ENCODE results near the gene CIRBP. TPM values are rescaled to one million over a fixed set of nuclear protein-coding genes. Genes with fewer than 3 reads are reported as not detected.

CIRBP gene
- total and polyA plus RNA-seq, 2 of the 13 experiments (the other 11 are each of a cell fraction or from before 2014, with no cell fraction given): 133 to 140 TPM

DNA sequence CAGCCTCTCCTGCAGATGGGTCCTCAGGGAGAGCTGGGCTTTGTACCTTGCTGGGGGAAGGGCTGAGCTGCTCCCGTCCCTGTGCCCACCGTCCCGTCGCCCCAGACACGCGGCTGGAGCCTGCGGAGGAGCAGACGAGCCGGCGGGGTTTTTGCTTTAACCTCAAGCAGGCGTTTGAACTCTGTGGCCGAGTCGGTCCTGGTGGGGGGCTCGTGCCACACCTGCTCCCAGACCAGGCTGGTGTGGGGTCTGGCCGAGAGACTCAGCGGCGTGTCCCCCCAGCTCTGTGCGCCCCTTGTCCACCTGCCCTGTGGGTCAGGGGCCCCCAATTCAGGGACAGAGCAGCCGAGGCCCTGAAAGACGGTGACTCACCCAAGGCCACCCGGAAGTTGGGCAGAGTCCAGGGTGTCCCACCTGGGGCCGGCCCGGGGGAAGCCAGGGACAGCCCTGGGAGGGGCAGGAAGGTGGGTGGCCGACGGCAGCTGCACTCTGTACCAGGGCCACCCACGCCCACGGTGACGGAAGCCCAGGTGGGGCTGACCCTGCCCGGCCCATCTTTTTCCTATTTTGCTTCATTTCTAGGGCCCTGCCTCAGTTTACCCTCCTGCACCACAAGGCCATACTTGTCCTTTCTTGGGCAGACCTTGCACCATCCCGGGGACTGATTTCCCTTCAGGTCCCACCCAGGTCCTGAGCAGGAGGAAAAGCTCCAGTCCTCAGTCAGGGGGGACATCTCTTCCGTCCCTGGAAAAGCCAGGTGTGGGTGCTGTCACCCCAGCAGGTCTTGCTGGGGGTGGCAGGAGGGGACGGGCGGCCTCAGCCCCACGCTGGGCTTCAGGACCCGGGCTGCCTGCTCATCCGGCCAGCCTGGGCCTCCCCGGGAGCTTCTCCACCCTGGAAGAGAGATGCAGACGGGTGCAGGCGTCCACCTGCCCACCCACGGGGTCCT is 21.8 kb downstream of the CIRBP start (continued):
- TF ChIP-seq, protein P1, sequence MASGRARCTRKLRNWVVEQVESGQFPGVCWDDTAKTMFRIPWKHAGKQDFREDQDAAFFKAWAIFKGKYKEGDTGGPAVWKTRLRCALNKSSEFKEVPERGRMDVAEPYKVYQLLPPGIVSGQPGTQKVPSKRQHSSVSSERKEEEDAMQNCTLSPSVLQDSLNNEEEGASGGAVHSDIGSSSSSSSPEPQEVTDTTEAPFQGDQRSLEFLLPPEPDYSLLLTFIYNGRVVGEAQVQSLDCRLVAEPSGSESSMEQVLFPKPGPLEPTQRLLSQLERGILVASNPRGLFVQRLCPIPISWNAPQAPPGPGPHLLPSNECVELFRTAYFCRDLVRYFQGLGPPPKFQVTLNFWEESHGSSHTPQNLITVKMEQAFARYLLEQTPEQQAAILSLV (CRISPR knock-in tag; IDR thresholded peaks at IDR 0.05; ENCODE audit: borderline replicate concordance): peak; percentile 96
- TF ChIP-seq MAFG (CRISPR knock-in tag; IDR thresholded peaks at IDR 0.05) (no peak), CBFB (CRISPR knock-in tag; IDR thresholded peaks at IDR 0.05) (peak; percentile 45; the same call in 1 of the 2 replicates), GPN1 (CRISPR knock-in tag; IDR thresholded peaks at IDR 0.05; ENCODE audit: borderline replicate concordance) (no peak), CAMTA2 (CRISPR knock-in tag; IDR thresholded peaks at IDR 0.05; ENCODE audit: borderline replicate concordance) (0 out of 2 replicates have a peak, but pooled peaks have one; percentile 20), MXD4 (CRISPR knock-in tag; IDR thresholded peaks at IDR 0.05) (peak; percentile 36; the same call in 1 of the 2 replicates), ATRX (CRISPR knock-in tag; IDR thresholded peaks at IDR 0.05; ENCODE audit: borderline replicate concordance) (no peak), RAD21 (CRISPR knock-in tag; IDR thresholded peaks at IDR 0.05) (peak; percentile 44), CSRNP1 (CRISPR knock-in tag; IDR thresholded peaks at IDR 0.05) (0 out of 2 replicates have a peak, but pooled peaks have one; percentile 17), ZNF660 (CRISPR knock-in tag; IDR thresholded peaks at IDR 0.05; ENCODE audit: borderline replicate concordance, low read depth) (0 out of 2 replicates have a peak, but pooled peaks have one; percentile 46), ZNF20 (CRISPR knock-in tag; IDR thresholded peaks at IDR 0.05) (no peak)
- TF ChIP-seq, protein P2, sequence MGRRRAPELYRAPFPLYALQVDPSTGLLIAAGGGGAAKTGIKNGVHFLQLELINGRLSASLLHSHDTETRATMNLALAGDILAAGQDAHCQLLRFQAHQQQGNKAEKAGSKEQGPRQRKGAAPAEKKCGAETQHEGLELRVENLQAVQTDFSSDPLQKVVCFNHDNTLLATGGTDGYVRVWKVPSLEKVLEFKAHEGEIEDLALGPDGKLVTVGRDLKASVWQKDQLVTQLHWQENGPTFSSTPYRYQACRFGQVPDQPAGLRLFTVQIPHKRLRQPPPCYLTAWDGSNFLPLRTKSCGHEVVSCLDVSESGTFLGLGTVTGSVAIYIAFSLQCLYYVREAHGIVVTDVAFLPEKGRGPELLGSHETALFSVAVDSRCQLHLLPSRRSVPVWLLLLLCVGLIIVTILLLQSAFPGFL (CRISPR knock-in tag; IDR thresholded peaks at IDR 0.05): no peak
- TF ChIP-seq, protein P3, sequence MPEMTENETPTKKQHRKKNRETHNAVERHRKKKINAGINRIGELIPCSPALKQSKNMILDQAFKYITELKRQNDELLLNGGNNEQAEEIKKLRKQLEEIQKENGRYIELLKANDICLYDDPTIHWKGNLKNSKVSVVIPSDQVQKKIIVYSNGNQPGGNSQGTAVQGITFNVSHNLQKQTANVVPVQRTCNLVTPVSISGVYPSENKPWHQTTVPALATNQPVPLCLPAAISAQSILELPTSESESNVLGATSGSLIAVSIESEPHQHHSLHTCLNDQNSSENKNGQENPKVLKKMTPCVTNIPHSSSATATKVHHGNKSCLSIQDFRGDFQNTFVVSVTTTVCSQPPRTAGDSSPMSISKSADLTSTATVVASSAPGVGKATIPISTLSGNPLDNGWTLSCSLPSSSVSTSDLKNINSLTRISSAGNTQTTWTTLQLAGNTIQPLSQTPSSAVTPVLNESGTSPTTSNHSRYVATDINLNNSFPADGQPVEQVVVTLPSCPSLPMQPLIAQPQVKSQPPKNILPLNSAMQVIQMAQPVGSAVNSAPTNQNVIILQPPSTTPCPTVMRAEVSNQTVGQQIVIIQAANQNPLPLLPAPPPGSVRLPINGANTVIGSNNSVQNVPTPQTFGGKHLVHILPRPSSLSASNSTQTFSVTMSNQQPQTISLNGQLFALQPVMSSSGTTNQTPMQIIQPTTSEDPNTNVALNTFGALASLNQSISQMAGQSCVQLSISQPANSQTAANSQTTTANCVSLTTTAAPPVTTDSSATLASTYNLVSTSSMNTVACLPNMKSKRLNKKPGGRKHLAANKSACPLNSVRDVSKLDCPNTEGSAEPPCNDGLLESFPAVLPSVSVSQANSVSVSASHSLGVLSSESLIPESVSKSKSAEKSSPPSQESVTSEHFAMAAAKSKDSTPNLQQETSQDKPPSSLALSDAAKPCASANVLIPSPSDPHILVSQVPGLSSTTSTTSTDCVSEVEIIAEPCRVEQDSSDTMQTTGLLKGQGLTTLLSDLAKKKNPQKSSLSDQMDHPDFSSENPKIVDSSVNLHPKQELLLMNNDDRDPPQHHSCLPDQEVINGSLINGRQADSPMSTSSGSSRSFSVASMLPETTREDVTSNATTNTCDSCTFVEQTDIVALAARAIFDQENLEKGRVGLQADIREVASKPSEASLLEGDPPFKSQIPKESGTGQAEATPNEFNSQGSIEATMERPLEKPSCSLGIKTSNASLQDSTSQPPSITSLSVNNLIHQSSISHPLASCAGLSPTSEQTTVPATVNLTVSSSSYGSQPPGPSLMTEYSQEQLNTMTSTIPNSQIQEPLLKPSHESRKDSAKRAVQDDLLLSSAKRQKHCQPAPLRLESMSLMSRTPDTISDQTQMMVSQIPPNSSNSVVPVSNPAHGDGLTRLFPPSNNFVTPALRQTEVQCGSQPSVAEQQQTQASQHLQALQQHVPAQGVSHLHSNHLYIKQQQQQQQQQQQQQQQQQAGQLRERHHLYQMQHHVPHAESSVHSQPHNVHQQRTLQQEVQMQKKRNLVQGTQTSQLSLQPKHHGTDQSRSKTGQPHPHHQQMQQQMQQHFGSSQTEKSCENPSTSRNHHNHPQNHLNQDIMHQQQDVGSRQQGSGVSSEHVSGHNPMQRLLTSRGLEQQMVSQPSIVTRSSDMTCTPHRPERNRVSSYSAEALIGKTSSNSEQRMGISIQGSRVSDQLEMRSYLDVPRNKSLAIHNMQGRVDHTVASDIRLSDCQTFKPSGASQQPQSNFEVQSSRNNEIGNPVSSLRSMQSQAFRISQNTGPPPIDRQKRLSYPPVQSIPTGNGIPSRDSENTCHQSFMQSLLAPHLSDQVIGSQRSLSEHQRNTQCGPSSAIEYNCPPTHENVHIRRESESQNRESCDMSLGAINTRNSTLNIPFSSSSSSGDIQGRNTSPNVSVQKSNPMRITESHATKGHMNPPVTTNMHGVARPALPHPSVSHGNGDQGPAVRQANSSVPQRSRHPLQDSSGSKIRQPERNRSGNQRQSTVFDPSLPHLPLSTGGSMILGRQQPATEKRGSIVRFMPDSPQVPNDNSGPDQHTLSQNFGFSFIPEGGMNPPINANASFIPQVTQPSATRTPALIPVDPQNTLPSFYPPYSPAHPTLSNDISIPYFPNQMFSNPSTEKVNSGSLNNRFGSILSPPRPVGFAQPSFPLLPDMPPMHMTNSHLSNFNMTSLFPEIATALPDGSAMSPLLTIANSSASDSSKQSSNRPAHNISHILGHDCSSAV (CRISPR knock-in tag; IDR thresholded peaks at IDR 0.05; ENCODE audit: borderline replicate concordance): no peak

Data from HepG2 (cell line).